ENCODE measurements around the gene NUAK2.

Gene NUAK2

DNA sequence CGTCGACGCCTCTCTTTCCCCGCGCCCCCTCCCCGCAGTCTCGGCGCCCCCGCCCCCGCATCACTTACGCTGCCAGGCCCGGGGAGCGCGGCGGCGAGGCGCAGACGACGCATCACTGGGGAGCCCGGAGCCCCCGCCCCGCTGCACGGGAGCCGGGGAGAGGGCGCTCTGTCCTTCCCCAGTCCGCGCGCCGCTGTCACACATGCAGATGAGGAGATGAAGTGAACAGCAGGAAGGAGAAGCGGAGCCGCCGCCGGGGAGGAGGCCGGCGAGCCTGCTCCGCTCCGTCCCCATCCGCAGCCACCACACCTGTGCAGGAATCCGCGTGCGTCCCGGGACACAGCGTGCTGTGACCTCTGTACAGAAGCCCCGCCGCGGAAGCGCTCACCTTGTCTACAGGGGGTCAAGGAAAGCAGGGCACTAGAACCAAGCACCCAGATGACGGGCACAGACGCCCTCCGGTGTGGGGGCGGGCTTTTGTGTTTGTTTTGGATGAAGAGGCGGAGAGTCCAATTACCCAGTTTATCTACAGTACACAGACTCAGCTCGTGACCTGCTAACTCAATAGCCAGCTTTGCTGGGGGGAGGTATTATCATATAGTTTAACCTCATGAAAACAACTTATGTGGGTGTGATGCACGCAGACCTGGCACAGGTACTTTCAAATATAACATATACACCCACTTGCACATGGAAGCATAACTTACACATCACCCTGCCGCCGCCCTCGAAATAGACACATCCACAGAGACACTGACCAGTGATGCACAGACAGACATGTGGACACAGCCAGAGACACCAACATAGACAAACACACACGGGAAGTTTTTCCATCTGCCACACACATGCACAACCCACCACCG is 22.8 kb upstream of the NUAK2 start (continued):
- TF ChIP-seq ZNF658 (tag by site-specific recombination; IDR thresholded peaks at IDR 0.05) = no peak
- TF ChIP-seq ZNF175 (tag by site-specific recombination; IDR thresholded peaks at IDR 0.05) = no peak
- no peak for TF ChIP-seq ZFP3 (tag by site-specific recombination; IDR thresholded peaks at IDR 0.05; ENCODE audit: low read depth)
- TF ChIP-seq SP3 (tag by site-specific recombination; IDR thresholded peaks at IDR 0.05) = 0 out of 2 replicates have a peak, but pooled peaks have one; percentile 29
- no peak for TF ChIP-seq ZNF266 (tag by site-specific recombination; IDR thresholded peaks at IDR 0.05; ENCODE audit: low read depth)
- TF ChIP-seq, protein P1, sequence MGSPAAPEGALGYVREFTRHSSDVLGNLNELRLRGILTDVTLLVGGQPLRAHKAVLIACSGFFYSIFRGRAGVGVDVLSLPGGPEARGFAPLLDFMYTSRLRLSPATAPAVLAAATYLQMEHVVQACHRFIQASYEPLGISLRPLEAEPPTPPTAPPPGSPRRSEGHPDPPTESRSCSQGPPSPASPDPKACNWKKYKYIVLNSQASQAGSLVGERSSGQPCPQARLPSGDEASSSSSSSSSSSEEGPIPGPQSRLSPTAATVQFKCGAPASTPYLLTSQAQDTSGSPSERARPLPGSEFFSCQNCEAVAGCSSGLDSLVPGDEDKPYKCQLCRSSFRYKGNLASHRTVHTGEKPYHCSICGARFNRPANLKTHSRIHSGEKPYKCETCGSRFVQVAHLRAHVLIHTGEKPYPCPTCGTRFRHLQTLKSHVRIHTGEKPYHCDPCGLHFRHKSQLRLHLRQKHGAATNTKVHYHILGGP (tag by site-specific recombination; IDR thresholded peaks at IDR 0.05) = no peak
- TF ChIP-seq, protein P2, sequence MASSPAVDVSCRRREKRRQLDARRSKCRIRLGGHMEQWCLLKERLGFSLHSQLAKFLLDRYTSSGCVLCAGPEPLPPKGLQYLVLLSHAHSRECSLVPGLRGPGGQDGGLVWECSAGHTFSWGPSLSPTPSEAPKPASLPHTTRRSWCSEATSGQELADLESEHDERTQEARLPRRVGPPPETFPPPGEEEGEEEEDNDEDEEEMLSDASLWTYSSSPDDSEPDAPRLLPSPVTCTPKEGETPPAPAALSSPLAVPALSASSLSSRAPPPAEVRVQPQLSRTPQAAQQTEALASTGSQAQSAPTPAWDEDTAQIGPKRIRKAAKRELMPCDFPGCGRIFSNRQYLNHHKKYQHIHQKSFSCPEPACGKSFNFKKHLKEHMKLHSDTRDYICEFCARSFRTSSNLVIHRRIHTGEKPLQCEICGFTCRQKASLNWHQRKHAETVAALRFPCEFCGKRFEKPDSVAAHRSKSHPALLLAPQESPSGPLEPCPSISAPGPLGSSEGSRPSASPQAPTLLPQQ (tag by site-specific recombination; IDR thresholded peaks at IDR 0.05) = no peak
- TF ChIP-seq, protein P3, sequence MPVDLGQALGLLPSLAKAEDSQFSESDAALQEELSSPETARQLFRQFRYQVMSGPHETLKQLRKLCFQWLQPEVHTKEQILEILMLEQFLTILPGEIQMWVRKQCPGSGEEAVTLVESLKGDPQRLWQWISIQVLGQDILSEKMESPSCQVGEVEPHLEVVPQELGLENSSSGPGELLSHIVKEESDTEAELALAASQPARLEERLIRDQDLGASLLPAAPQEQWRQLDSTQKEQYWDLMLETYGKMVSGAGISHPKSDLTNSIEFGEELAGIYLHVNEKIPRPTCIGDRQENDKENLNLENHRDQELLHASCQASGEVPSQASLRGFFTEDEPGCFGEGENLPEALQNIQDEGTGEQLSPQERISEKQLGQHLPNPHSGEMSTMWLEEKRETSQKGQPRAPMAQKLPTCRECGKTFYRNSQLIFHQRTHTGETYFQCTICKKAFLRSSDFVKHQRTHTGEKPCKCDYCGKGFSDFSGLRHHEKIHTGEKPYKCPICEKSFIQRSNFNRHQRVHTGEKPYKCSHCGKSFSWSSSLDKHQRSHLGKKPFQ (tag by site-specific recombination; IDR thresholded peaks at IDR 0.05) = no peak
- TF ChIP-seq ZNF677 (tag by site-specific recombination; IDR thresholded peaks at IDR 0.05) = no peak
- TF ChIP-seq, protein P4, sequence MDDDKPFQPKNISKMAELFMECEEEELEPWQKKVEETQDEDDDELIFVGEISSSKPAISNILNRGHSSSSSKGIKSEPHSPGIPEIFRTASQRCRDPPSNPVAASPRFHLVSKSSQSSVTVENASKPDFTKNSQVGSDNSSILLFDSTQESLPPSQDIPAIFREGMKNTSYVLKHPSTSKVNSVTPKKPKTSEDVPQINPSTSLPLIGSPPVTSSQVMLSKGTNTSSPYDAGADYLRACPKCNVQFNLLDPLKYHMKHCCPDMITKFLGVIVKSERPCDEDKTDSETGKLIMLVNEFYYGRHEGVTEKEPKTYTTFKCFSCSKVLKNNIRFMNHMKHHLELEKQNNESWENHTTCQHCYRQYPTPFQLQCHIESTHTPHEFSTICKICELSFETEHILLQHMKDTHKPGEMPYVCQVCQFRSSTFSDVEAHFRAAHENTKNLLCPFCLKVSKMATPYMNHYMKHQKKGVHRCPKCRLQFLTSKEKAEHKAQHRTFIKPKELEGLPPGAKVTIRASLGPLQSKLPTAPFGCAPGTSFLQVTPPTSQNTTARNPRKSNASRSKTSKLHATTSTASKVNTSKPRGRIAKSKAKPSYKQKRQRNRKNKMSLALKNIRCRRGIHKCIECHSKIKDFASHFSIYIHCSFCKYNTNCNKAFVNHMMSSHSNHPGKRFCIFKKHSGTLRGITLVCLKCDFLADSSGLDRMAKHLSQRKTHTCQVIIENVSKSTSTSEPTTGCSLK (tag by site-specific recombination; IDR thresholded peaks at IDR 0.05) = no peak
- TF ChIP-seq TRIM28 (IDR thresholded peaks at IDR 0.05; ENCODE audit: borderline replicate concordance, low read length) = peak; percentile 25; the same call in 1 of the 2 replicates
- TF ChIP-seq ZNF19 (tag by site-specific recombination; IDR thresholded peaks at IDR 0.05; ENCODE audit: low read depth) = no peak
- no peak for TF ChIP-seq KLF1 (tag by site-specific recombination; IDR thresholded peaks at IDR 0.05)
- TF ChIP-seq ZNF624 (tag by site-specific recombination; IDR thresholded peaks at IDR 0.05) = no peak
- TF ChIP-seq SP2 (tag by site-specific recombination; IDR thresholded peaks at IDR 0.05) = no peak
- no peak for TF ChIP-seq BCL11B (tag by site-specific recombination; IDR thresholded peaks at IDR 0.05; ENCODE audit: low read depth)
- TF ChIP-seq ZNF701 (tag by site-specific recombination; IDR thresholded peaks at IDR 0.05) = no peak
- no peak for TF ChIP-seq SCRT1 (tag by site-specific recombination; IDR thresholded peaks at IDR 0.05; ENCODE audit: borderline replicate concordance)
- TF ChIP-seq, protein P5, sequence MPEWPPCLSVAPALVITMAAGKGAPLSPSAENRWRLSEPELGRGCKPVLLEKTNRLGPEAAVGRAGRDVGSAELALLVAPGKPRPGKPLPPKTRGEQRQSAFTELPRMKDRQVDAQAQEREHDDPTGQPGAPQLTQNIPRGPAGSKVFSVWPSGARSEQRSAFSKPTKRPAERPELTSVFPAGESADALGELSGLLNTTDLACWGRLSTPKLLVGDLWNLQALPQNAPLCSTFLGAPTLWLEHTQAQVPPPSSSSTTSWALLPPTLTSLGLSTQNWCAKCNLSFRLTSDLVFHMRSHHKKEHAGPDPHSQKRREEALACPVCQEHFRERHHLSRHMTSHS (tag by site-specific recombination; IDR thresholded peaks at IDR 0.05) = no peak
- TF ChIP-seq, protein P6, sequence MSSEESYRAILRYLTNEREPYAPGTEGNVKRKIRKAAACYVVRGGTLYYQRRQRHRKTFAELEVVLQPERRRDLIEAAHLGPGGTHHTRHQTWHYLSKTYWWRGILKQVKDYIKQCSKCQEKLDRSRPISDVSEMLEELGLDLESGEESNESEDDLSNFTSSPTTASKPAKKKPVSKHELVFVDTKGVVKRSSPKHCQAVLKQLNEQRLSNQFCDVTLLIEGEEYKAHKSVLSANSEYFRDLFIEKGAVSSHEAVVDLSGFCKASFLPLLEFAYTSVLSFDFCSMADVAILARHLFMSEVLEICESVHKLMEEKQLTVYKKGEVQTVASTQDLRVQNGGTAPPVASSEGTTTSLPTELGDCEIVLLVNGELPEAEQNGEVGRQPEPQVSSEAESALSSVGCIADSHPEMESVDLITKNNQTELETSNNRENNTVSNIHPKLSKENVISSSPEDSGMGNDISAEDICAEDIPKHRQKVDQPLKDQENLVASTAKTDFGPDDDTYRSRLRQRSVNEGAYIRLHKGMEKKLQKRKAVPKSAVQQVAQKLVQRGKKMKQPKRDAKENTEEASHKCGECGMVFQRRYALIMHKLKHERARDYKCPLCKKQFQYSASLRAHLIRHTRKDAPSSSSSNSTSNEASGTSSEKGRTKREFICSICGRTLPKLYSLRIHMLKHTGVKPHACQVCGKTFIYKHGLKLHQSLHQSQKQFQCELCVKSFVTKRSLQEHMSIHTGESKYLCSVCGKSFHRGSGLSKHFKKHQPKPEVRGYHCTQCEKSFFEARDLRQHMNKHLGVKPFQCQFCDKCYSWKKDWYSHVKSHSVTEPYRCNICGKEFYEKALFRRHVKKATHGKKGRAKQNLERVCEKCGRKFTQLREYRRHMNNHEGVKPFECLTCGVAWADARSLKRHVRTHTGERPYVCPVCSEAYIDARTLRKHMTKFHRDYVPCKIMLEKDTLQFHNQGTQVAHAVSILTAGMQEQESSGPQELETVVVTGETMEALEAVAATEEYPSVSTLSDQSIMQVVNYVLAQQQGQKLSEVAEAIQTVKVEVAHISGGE (tag by site-specific recombination; conservative IDR thresholded peaks at IDR 0.05; ENCODE audit: low read depth) = no peak
- TF ChIP-seq ZNF404 (tag by site-specific recombination; IDR thresholded peaks at IDR 0.05) = no peak
- TF ChIP-seq ZNF394 (tag by site-specific recombination; IDR thresholded peaks at IDR 0.05; ENCODE audit: borderline replicate concordance) = peak; percentile 83
- peak; percentile 90 for TF ChIP-seq EGR2 (tag by site-specific recombination; IDR thresholded peaks at IDR 0.05; ENCODE audit: low read depth)
- TF ChIP-seq OVOL3 (tag by site-specific recombination; IDR thresholded peaks at IDR 0.05) = no peak
- TF ChIP-seq, protein P7, sequence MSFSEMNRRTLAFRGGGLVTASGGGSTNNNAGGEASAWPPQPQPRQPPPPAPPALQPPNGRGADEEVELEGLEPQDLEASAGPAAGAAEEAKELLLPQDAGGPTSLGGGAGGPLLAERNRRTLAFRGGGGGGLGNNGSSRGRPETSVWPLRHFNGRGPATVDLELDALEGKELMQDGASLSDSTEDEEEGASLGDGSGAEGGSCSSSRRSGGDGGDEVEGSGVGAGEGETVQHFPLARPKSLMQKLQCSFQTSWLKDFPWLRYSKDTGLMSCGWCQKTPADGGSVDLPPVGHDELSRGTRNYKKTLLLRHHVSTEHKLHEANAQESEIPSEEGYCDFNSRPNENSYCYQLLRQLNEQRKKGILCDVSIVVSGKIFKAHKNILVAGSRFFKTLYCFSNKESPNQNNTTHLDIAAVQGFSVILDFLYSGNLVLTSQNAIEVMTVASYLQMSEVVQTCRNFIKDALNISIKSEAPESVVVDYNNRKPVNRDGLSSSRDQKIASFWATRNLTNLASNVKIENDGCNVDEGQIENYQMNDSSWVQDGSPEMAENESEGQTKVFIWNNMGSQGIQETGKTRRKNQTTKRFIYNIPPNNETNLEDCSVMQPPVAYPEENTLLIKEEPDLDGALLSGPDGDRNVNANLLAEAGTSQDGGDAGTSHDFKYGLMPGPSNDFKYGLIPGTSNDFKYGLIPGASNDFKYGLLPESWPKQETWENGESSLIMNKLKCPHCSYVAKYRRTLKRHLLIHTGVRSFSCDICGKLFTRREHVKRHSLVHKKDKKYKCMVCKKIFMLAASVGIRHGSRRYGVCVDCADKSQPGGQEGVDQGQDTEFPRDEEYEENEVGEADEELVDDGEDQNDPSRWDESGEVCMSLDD (tag by site-specific recombination; IDR thresholded peaks at IDR 0.05) = no peak
